ENCODE results near the gene CMA1.

Gene CMA1

DNA sequence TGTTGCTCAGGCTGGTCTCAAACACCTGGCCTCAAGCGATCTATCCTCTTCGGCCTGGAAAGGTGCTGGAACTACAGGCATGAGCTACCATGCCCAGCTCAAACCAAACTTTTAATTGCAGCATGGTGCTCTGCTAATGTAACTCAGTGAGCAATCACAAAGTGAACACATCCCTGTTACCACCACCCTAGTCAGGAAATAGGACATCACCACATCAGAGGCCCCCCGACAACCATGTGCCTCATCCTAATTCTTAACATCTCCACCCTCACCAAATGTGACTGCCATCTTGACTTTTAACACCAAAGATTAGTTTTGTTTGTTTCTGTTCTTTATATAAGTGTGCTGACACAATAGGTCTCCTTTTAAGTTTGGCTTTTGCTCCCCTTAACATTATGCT is 42.7 kb downstream of the CMA1 start:
- no peak for DNase-seq

DNA sequence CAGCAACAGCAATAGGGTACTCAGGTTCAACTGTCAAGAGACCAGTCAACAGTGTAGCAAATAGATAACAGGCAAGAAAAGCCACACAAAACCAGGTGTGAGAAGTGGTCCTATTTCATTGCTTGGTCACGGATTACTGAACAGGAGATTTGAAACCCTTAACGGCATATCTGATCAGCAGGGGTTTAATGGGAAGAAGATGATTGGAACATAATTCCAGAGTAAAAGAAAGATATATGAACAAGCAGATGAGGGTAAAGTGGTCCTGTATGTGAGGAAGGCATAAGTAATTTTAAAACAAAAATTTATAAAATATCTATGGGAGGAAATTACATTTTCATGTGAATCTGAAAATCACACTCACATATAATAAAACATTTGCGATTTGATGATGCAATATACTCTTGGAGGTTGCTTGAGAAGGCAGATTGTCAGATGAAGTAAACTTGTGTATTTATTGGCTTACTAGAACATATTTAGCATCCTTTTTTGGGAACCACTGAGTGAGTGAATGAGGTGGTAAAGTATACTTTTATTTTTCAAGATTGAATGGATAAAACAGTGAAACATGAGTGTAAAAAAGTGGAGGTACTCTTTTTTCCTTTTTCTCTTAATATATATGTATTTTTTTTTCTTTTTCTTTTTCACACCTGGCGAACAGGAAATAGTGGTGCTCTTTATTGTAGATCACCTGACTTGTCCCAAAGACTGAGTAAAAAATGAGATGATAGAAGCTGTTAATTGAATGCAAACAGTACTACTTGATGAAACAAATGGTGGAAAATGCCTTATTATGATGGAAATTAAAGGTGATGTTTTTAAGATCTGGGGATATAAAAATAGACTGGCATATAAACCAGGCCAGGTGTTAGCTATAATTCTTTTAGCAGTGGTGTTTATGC is 43.9 kb downstream of the CMA1 start:
- DNase-seq, result no peak

DNA sequence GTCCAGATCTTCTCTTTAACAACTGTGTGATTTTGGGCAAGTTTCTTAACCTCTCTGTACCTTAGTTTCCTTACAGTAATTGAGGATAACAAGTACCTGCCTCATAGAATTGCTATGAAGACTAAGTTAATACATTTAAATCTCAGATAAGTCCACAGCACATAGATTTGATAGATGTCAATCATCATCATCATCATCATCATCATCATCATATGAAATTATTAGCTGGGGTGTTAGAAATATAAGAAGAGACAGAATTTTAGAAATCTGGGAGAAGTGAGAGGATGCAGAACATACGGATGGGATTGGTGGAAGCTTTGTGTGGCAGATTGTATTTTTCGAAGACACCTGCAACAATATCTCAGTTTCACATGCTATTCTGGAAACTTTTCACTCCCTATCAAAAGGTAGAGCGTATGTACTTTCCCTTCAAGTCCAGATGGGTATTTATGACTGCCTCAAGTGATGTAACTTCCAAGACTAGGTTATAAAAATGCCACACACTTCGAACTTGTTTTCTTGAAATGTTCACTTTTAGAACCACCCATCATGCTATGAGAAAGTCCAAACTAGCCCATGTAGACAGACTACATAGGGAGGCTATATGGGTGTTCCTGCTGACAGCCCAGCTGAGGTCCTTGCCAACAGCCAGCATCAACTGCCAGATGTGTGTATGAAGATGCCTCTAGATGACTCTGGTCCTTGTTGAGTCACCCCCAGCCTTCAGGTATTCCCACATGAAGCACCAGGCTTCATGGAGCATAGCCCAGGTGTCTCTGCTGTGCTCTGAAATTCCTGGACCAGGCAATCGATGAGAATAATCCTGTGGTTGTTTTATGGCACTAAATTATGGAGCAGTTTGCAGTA is 44.8 kb downstream of the CMA1 start:
- DNase-seq, result no peak

DNA sequence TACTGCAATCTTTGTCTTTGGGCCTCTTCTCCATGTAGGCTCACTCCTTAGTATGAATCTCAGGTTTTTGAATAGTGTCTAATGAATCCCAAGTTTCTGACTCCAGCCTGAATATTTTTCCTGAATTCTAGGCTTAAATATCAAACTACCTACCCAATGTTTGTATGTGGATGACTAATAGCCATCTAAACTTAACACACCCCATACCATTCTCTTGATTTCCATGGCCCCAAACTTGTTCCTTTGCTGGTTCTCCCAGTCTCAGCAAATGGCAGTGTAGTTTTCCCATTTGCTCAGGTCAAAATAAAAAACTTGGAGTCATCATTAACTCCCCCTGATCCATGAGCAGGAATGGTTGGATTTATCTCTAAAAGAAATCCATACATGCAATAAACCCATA is 46.7 kb downstream of the CMA1 start:
- no peak for DNase-seq

DNA sequence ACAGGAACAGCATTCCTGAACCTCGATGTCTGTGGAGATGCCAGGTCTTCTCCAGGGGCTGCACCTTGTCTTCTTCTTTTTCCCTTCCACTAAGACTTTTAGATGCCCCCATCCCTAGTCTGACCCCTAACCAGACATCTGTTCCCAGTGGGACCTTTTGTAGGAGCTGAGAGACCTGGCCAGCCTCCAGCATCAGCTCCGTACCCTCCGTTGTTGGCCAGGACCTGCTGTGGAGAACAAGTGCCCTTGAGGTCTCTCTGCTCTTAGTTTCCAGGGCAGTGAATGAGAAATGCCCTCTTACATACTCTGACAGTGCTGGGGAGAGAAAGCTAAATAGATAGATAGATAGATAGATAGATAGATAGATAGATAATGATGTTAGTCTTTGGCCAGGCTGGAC is 48.7 kb downstream of the CMA1 start:
- no peak for DNase-seq

DNA sequence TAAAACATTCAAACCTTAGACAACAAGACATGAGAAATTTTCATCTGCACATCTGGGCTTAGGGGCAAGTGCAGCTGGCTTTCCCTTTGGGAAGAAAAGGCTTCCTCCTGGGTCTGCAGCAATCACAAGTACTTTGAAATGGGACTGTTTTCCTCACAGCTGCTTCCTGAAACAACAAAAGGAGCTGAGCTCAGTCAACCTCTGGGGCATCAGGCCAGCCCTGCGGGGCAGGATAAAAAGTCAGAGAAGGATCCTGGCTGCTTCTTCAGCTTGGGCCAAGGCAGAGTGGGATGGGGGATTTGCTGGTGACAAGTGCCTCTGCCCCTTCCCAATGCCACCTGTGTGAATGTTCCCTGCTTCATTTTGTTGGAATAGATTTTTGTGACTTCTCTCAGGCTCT is 49.3 kb downstream of the CMA1 start:
- no peak for DNase-seq

DNA sequence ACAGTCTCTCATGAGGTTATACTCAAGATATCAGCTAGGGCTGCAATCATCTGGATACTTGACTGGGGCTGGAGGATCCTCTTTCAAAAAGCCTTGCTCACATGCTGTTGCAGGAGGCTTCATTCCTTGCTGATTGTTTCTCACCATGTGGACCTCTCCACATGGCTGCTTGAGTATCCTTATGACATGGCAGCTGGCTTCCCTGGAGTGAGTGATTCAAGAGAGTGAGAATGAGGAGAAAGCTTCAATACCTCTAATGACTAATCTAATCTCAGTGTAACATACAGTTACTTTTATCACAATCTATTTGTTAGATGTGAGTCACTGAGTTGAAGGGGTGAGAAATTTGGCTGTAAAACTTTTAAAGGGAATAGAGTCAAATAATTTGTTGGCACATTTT is 51.1 kb downstream of the CMA1 start:
- no peak for DNase-seq

Measured in CD4-positive, alpha-beta T cell treated with Interleukin-12 subunit alpha and Interleukin-12 subunit beta, for 1 hour (primary cell).